H9 (cell line): ENCODE measurements around the gene RTP2. TPM values are rescaled to one million over a fixed set of nuclear protein-coding genes. Genes with fewer than 3 reads are reported as not detected.

Source experiments
- DNase-seq: peaks from one replicate; pipeline ENCODE4 v3.0.0-alpha.2; 2017
- H2AFZ ChIP-seq: one replicate; pipeline ENCODE4 v1.6.1; 2013; ENCODE audit warnings: mild to moderate bottlenecking, low read length, control low read depth, moderate library complexity
- H2AK5ac ChIP-seq: 2 replicates; pipeline ENCODE4 v1.6.1; 2013; ENCODE audit warnings: low read length, control low read depth, mixed read lengths; ENCODE audit not compliant: insufficient read length
- H2BK120ac ChIP-seq: one replicate; pipeline ENCODE4 v1.6.1; 2013; ENCODE audit warnings: low read depth, mild to moderate bottlenecking, low read length, control low read depth, inconsistent platforms; ENCODE audit not compliant: poor library complexity, severe bottlenecking
- H2BK12ac ChIP-seq: 2 replicates; pipeline ENCODE4 v1.6.1; 2013; ENCODE audit warnings: low read length, control low read depth, mixed read lengths, low read depth; ENCODE audit not compliant: insufficient read length
- H2BK15ac ChIP-seq: 2 replicates; pipeline ENCODE4 v1.6.1; 2013; ENCODE audit warnings: low read depth, low read length, control low read depth
- H2BK20ac ChIP-seq: one replicate; pipeline ENCODE4 v1.6.1; 2013; ENCODE audit warnings: low read depth, mild to moderate bottlenecking, low read length, control low read depth, inconsistent platforms; ENCODE audit not compliant: poor library complexity, severe bottlenecking
- H2BK5ac ChIP-seq: 2 replicates; pipeline ENCODE4 v1.6.1; 2013; ENCODE audit warnings: low read length, control low read depth, mixed read lengths; ENCODE audit not compliant: insufficient read length
- H3K14ac ChIP-seq: 2 replicates; pipeline ENCODE4 v1.6.1; 2013; ENCODE audit warnings: low read length, control low read depth; ENCODE audit not compliant: insufficient read depth
- H3K18ac ChIP-seq: 2 replicates; pipeline ENCODE4 v1.6.1; 2013; ENCODE audit warnings: low read depth, mild to moderate bottlenecking, mixed read lengths, low read length, control low read depth; ENCODE audit not compliant: insufficient read length
- H3K23ac ChIP-seq: 2 replicates; pipeline ENCODE4 v1.6.1; 2013; ENCODE audit warnings: low read length, control low read depth, mixed read lengths, low read depth; ENCODE audit not compliant: insufficient read length
- H3K23me2 ChIP-seq: 2 replicates; pipeline ENCODE4 v1.6.1; 2013; ENCODE audit warnings: low read depth, mild to moderate bottlenecking, mixed read lengths, low read length, control low read depth; ENCODE audit not compliant: insufficient read length, poor library complexity, severe bottlenecking
- H3K27ac ChIP-seq: 2 replicates; pipeline ENCODE4 v1.5.1; 2013; ENCODE audit warnings: low read length, control low read depth, mixed read lengths, low read depth; ENCODE audit not compliant: insufficient read length
- H3K27me3 ChIP-seq: 2 replicates; pipeline ENCODE4 v1.6.1; 2013; ENCODE audit warnings: low read length, control low read depth, inconsistent platforms; ENCODE audit not compliant: insufficient read depth
- H3K4ac ChIP-seq: 2 replicates; pipeline ENCODE4 v1.6.1; 2013; ENCODE audit warnings: low read depth, mild to moderate bottlenecking, control low read depth, inconsistent platforms, low read length, moderate library complexity
- H3K4me1 ChIP-seq: 2 replicates; pipeline ENCODE4 v1.6.1; 2013; ENCODE audit warnings: low read length, control low read depth, inconsistent platforms; ENCODE audit not compliant: insufficient read depth
- H3K4me2 ChIP-seq: 2 replicates; pipeline ENCODE4 v1.6.1; 2013; ENCODE audit warnings: low read length, control low read depth, mixed read lengths; ENCODE audit not compliant: insufficient read length, insufficient read depth
- H3K56ac ChIP-seq: 2 replicates; pipeline ENCODE4 v1.6.1; 2013; ENCODE audit warnings: low read depth, mild to moderate bottlenecking, mixed read lengths, low read length, control low read depth; ENCODE audit not compliant: insufficient read length
- H3K79me1 ChIP-seq: 2 replicates; pipeline ENCODE4 v1.6.1; 2013; ENCODE audit warnings: low read depth, mild to moderate bottlenecking, moderate library complexity, low read length, control low read depth, inconsistent platforms; ENCODE audit not compliant: insufficient read depth, poor library complexity, severe bottlenecking
- H3K79me2 ChIP-seq: 2 replicates; pipeline ENCODE4 v1.6.1; 2013; ENCODE audit warnings: low read length, control low read depth, inconsistent platforms; ENCODE audit not compliant: insufficient read depth
- H3K9ac ChIP-seq: 2 replicates; pipeline ENCODE4 v1.6.1; 2013; ENCODE audit warnings: low read length, control low read depth, mixed read lengths; ENCODE audit not compliant: insufficient read length; ENCODE audit errors: extremely low read depth
- H3K9me3 ChIP-seq: one replicate; pipeline ENCODE4 v1.6.1; 2013; ENCODE audit warnings: low read depth, low read length, inconsistent platforms; ENCODE audit not compliant: control insufficient read depth
- H3T11ph ChIP-seq: one replicate; pipeline ENCODE4 v1.6.1; 2013; ENCODE audit warnings: mild to moderate bottlenecking, low read length, control low read depth, inconsistent platforms
- H4K20me1 ChIP-seq: one replicate; pipeline ENCODE4 v1.6.1; 2013; ENCODE audit not compliant: control insufficient read depth, insufficient read length, insufficient read depth
- H4K5ac ChIP-seq: 2 replicates; pipeline ENCODE4 v1.6.1; 2013; ENCODE audit warnings: low read depth, mild to moderate bottlenecking, mixed read lengths, low read length, control low read depth; ENCODE audit not compliant: insufficient read length
- H4K8ac ChIP-seq: replicated peaks from 2 replicates; pipeline ENCODE4 v1.6.1; 2013; ENCODE audit warnings: low read length, control low read depth, mixed read lengths, low read depth; ENCODE audit not compliant: insufficient read length
- H4K91ac ChIP-seq: 2 replicates; pipeline ENCODE4 v1.6.1; 2013; ENCODE audit warnings: low read depth, mild to moderate bottlenecking, moderate library complexity, mixed read lengths, low read length, control low read depth; ENCODE audit not compliant: insufficient read length
- H3K27ac Mint-ChIP-seq, 3 experiments: 2 replicates in 2 of 3; 3 replicates in 1 of 3; pipeline ENCODE4 v1.8.0; 2020 to 2021; ENCODE audit warnings: mixed read lengths in 3 of 3, mild to moderate bottlenecking in 1 of 3, moderate library complexity in 1 of 3
- H3K27me3 Mint-ChIP-seq: 2 replicates; pipeline ENCODE4 v1.8.0; 2021; ENCODE audit warnings: low read depth, mild to moderate bottlenecking, moderate library complexity, mixed read lengths
- H3K36me3 Mint-ChIP-seq, 3 experiments: 2 replicates in 2 of 3; 3 replicates in 1 of 3; pipeline ENCODE4 v1.8.0; 2020 to 2021; ENCODE audit warnings: low read depth in 3 of 3, mixed read lengths in 3 of 3; ENCODE audit not compliant: insufficient read depth in 1 of 3
- H3K4me1 Mint-ChIP-seq, 2 experiments: 2 replicates each; pipeline ENCODE4 v1.8.0; 2020; ENCODE audit warnings: mixed read lengths in 2 of 2
- H3K4me3 Mint-ChIP-seq, 2 experiments: 2 replicates in 1 of 2; 3 replicates in 1 of 2; pipeline ENCODE4 v1.8.0; 2020 to 2021; ENCODE audit warnings: mild to moderate bottlenecking in 2 of 2, mixed read lengths in 2 of 2, moderate library complexity in 1 of 2
- H3K9me3 Mint-ChIP-seq, 2 experiments: 2 replicates in 1 of 2; 3 replicates in 1 of 2; pipeline ENCODE4 v1.8.0; 2020; ENCODE audit warnings: mild to moderate bottlenecking in 2 of 2, mixed read lengths in 2 of 2, moderate library complexity in 1 of 2
- CTCF ChIP-seq: fragments of 200-600 bp; sonication (generic); conservative IDR thresholded peaks from 3 replicates; pipeline ENCODE4 v1.8.0; 2021; ENCODE audit warnings: antibody characterized with exemption, mild to moderate bottlenecking
- WGBS: extraction: QIAGEN DNeasy Blood & Tissue Kit; methylation state at CpG from one replicate; pipeline ENCODE4 v1.1.7; 2013; ENCODE audit warnings: missing lambda C conversion rate, low lambda C conversion rate, mixed read lengths; ENCODE audit not compliant: insufficient read length; ENCODE audit errors: extremely low coverage; 5-methylcytosine and 5-hydroxymethylcytosine counted together
- total RNA-seq: library from RNA; stranded (reverse); gene quantifications from 2 replicates; pipeline ENCODE4 v1.2.1, GENCODE V29; 2021

Gene RTP2
- total RNA-seq, 1 experiment from 2014 or later = not detected

- H3K23ac ChIP-seq = no peak overlapping the region
- DNase-seq = no peak
- no peak overlapping the region for H3K27ac ChIP-seq
- no peak overlapping the region for H2BK12ac ChIP-seq
- no peak overlapping the region for H4K91ac ChIP-seq
- H3T11ph ChIP-seq = no peak overlapping the region
- no peak for TF ChIP-seq CTCF
- H3K79me2 ChIP-seq = no peaks in the 10 kb centered on the region
- WGBS = no CpG with 5 or more reads among the region's 5 CpGs
- no peak overlapping the region for H3K9ac ChIP-seq
- no peak overlapping the region for H2BK120ac ChIP-seq
- H3K27me3 ChIP-seq = no peaks in the 10 kb centered on the region
- H3K4me1 ChIP-seq = no peaks in the 10 kb centered on the region
- no peaks in the 10 kb centered on the region for H3K23me2 ChIP-seq
- H4K20me1 ChIP-seq = no peaks in the 10 kb centered on the region
- H3K4me2 ChIP-seq = no peak overlapping the region
- H3K14ac ChIP-seq = no peak overlapping the region
- Mint-ChIP-seq H3K27ac (no peak overlapping the region), H3K9me3 (peaks cover 22% of the 10 kb centered on the region in 2 experiments), H3K4me1 (no peaks in the 10 kb centered on the region; a peak in 1 of 4 replicates), H3K27me3 (peaks cover 3% of the 10 kb centered on the region; the same call in 1 of the 2 replicates), H3K4me3 (no peak overlapping the region), H3K36me3 (peaks cover 10 to 15% (median 14%) of the 10 kb centered on the region in 3 experiments; a peak in 6 of 7 replicates)
- H3K9me3 ChIP-seq = peaks cover 12% of the 10 kb centered on the region
- H2AK5ac ChIP-seq = no peak overlapping the region
- H3K4ac ChIP-seq = no peak overlapping the region
- no peak overlapping the region for H3K18ac ChIP-seq
- no peak overlapping the region for H4K8ac ChIP-seq
- no peak overlapping the region for H2BK15ac ChIP-seq
- no peak overlapping the region for H4K5ac ChIP-seq
- no peak overlapping the region for H2AFZ ChIP-seq
- no peak overlapping the region for H3K56ac ChIP-seq
- H2BK20ac ChIP-seq = no peak overlapping the region
- H2BK5ac ChIP-seq = no peak overlapping the region
- no peaks in the 10 kb centered on the region for H3K79me1 ChIP-seq
Observed at GRCh38 chr3:187686621-187687273, 15.6 kb downstream of the RTP2 start.
